ENCODE results near the gene BPIFB3. TPM values are rescaled to one million over a fixed set of nuclear protein-coding genes. Genes with fewer than 3 reads are reported as not detected.
"Not testable (repeated sequence)": the region's sequence is repeated elsewhere in the genome, so short reads cannot be mapped to it uniquely, and the experiment has no call there.

The BPIFB3 gene
- total and polyA plus RNA-seq, 2 of the 13 experiments (the other 11 are each of a cell fraction or from before 2014, with no cell fraction given), result 0.09 TPM; not detected in 1

DNA sequence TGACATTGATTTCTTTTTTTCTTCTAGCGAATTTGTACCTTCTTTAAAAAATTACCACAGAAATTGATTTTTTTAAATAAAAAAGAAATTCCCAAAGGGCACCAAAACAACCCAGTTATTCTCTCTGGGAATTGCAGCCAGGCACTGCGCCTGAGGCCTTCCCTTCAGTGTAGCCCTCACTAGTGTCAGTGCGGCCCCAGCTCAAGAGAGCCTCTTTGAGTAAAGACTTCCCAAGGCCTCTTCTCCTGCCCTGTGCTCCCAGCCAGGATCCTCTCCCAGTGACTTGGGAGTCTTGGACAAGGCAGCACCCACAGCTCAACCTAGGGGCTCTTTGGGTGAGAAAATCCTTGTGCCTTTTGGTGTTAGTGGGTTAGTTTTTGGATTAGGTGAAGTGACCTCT is 67.2 kb downstream of the BPIFB3 start:
- Histone ChIP-seq H3K36me3 (replicated peaks in 1 of 2; ENCODE audit: control insufficient read depth in 1 of 2, insufficient read depth in 2 of 2, low read length in 2 of 2) (no peaks in the 10 kb centered on the region), H3K4me2 (ENCODE audit: low read depth, low read length) (no peak overlapping the region), H3K79me2 (ENCODE audit: insufficient read depth, low read length) (no peaks in the 10 kb centered on the region), H3K9me3 (ENCODE audit: low read length) (no peaks in the 10 kb centered on the region), H3K9ac (ENCODE audit: insufficient read depth, low read depth, low read length) (no peak overlapping the region), H4K20me1 (ENCODE audit: insufficient read depth, low read length) (no peaks in the 10 kb centered on the region), H2AFZ (ENCODE audit: low read length) (no peak overlapping the region), H3K4me3 (replicated peaks in 1 of 3; ENCODE audit: insufficient read depth in 1 of 3, low read depth in 2 of 3, low read length in 3 of 3) (no peak overlapping the region), H3K27me3 (ENCODE audit: control insufficient read depth in 1 of 2, insufficient read depth in 2 of 2, low read length in 2 of 2) (peaks cover 0 to 17% of the 10 kb centered on the region in 2 experiments; a peak in 1 of 5 replicates), H3K27ac (ENCODE audit: extremely low read length, insufficient read depth, low read length) (no peak overlapping the region), H3K4me1 (ENCODE audit: insufficient read depth, low read length) (peaks cover 4% of the 10 kb centered on the region)
- FAIRE-seq (no peak), ATAC-seq (no peak), DNase-seq (ENCODE audit: low spot score) (no peak)
- in situ Hi-C loops (cut with HindIII; ENCODE audit: extremely low pct_ligation_motif_present, low pct_unique_long_range_greater_than_20kb), result no loop called here
- no TSS peak for BruUV-seq (replicated peaks)
- TF ChIP-seq SRSF1 (optimal IDR thresholded peaks at IDR 0.05; ENCODE audit: low read depth, low read length) (no peak), ETV5 (CRISPR knock-in tag; IDR thresholded peaks at IDR 0.05; ENCODE audit: borderline replicate concordance) (no peak), HNRNPLL (IDR thresholded peaks at IDR 0.05; ENCODE audit: low read depth, low read length, poor library complexity, severe bottlenecking) (no peak), ZNF652 (CRISPR knock-in tag; IDR thresholded peaks at IDR 0.05; ENCODE audit: borderline replicate concordance, low read depth) (no peak)
- 61% methylated on average over 3 of the region's 3 CpGs for WGBS (ENCODE audit: low lambda C conversion rate)
- intact Hi-C loops (cut with micrococcal nuclease; ENCODE audit: unreplicated experiment), result no loop called here
- POLR2A ChIA-PET, result no interaction called here
- CTCF ChIA-PET (ENCODE audit: low intra/inter-chr PET ratio, low total read pairs), result no interaction called here

DNA sequence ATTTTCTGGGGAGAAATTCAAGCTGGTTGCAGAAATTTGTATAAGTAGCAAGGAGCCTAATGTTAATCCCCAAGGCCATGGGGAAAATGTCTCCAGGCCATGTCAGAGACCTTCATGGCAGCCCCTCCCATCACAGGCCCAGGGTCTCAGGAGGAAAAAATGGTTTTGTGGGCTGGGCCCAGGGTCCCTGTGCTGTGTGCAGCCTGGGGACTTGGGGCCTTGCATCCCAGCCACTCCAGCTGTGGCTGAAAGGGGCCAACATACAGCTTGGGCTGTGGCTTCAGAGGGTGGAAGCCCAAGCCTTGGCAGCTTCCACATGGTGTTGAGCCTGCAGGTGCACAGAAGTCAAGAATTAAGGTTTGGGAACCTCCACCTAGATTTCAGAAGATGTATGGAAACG is 68.6 kb downstream of the BPIFB3 start:
- H4K20me1 ChIP-seq (ENCODE audit: insufficient read depth, low read length); H3K4me3 ChIP-seq (replicated peaks in 1 of 3; ENCODE audit: insufficient read depth in 1 of 3, low read depth in 2 of 3, low read length in 3 of 3); DNase-seq (ENCODE audit: low spot score); CTCF ChIA-PET (ENCODE audit: low intra/inter-chr PET ratio, low total read pairs); ATAC-seq; H3K4me2 ChIP-seq (ENCODE audit: low read depth, low read length); H3K9ac ChIP-seq (ENCODE audit: insufficient read depth, low read depth, low read length); H3K79me2 ChIP-seq (ENCODE audit: insufficient read depth, low read length); H3K27ac ChIP-seq (ENCODE audit: extremely low read length, insufficient read depth, low read length); intact Hi-C loops (cut with micrococcal nuclease; ENCODE audit: unreplicated experiment); H2AFZ ChIP-seq (ENCODE audit: low read length); H3K9me3 ChIP-seq (ENCODE audit: low read length); H3K36me3 ChIP-seq (replicated peaks in 1 of 2; ENCODE audit: control insufficient read depth in 1 of 2, insufficient read depth in 2 of 2, low read length in 2 of 2); FAIRE-seq; POLR2A ChIA-PET; in situ Hi-C loops (cut with HindIII; ENCODE audit: extremely low pct_ligation_motif_present, low pct_unique_long_range_greater_than_20kb); BruUV-seq (replicated peaks): not testable (repeated sequence)
- 0% methylated on average over 1 of the region's 1 CpG for WGBS (ENCODE audit: low lambda C conversion rate)
- Histone ChIP-seq H3K4me1 (ENCODE audit: insufficient read depth, low read length) (peaks cover 18% of the 10 kb centered on the region), H3K27me3 (ENCODE audit: control insufficient read depth in 1 of 2, insufficient read depth in 2 of 2, low read length in 2 of 2) (peaks cover 0 to 17% of the 10 kb centered on the region in 2 experiments; a peak in 1 of 5 replicates)

Other genes with a start within 250 kb of the BPIFB3 start
- gene MAPRE1, start 233.9 kb upstream of the BPIFB3 start, total RNA-seq (2016; rRNA removed; fragmentation: Illumina TruSeq; extraction: Trizol), result 190 and 342 TPM in 2 replicates
- 62.1 and 76.0 TPM in 2 replicates for gene MAPRE1, start 233.9 kb upstream of the BPIFB3 start, polyA plus RNA-seq (2011; rRNA removed)
- gene EFCAB8, start 195.0 kb upstream of the BPIFB3 start, total RNA-seq (2016; rRNA removed; fragmentation: Illumina TruSeq; extraction: Trizol), result 0.22 TPM in 1 of 2 replicates, not detected in the other
- 0.15 TPM in 1 of 2 replicates, not detected in the other for gene EFCAB8, start 195.0 kb upstream of the BPIFB3 start, polyA plus RNA-seq (2011; rRNA removed)
- gene SUN5, start 49.5 kb upstream of the BPIFB3 start, total RNA-seq (2016; rRNA removed; fragmentation: Illumina TruSeq; extraction: Trizol), result not detected in 2 replicates
- gene SUN5, start 49.5 kb upstream of the BPIFB3 start, polyA plus RNA-seq (2011; rRNA removed), result not detected in 2 replicates
- 27.4 and 54.5 TPM in 2 replicates for gene BPIFB2, start 46.2 kb upstream of the BPIFB3 start, total RNA-seq (2016; rRNA removed; fragmentation: Illumina TruSeq; extraction: Trizol)
- 902 and 1,439 TPM in 2 replicates for gene BPIFB2, start 46.2 kb upstream of the BPIFB3 start, polyA plus RNA-seq (2011; rRNA removed)
- gene BPIFB6, start 22.3 kb upstream of the BPIFB3 start, total RNA-seq (2016; rRNA removed; fragmentation: Illumina TruSeq; extraction: Trizol), result 0.13 TPM in 1 of 2 replicates, not detected in the other
- 1.7 and 3.1 TPM in 2 replicates for gene BPIFB6, start 22.3 kb upstream of the BPIFB3 start, polyA plus RNA-seq (2011; rRNA removed)
- gene BPIFB4, start 25.7 kb downstream of the BPIFB3 start, total RNA-seq (2016; rRNA removed; fragmentation: Illumina TruSeq; extraction: Trizol), result not detected in 2 replicates
- 0.09 and 0.13 TPM in 2 replicates for gene BPIFB4, start 25.7 kb downstream of the BPIFB3 start, polyA plus RNA-seq (2011; rRNA removed)
- gene BPIFA2, start 114.3 kb downstream of the BPIFB3 start, total RNA-seq (2016; rRNA removed; fragmentation: Illumina TruSeq; extraction: Trizol), result not detected in 2 replicates
- gene BPIFA2, start 114.3 kb downstream of the BPIFB3 start, polyA plus RNA-seq (2011; rRNA removed), result not detected in 2 replicates
- gene BPIFA3, start 163.4 kb downstream of the BPIFB3 start, total RNA-seq (2016; rRNA removed; fragmentation: Illumina TruSeq; extraction: Trizol), result not detected in 2 replicates
- gene BPIFA3, start 163.4 kb downstream of the BPIFB3 start, polyA plus RNA-seq (2011; rRNA removed), result not detected in 2 replicates
- gene BPIFA1, start 182.1 kb downstream of the BPIFB3 start, total RNA-seq (2016; rRNA removed; fragmentation: Illumina TruSeq; extraction: Trizol), result not detected in 2 replicates
- gene BPIFA1, start 182.1 kb downstream of the BPIFB3 start, polyA plus RNA-seq (2011; rRNA removed), result not detected in 2 replicates
- 0.18 and 0.82 TPM in 2 replicates for gene BPIFB1, start 229.3 kb downstream of the BPIFB3 start, total RNA-seq (2016; rRNA removed; fragmentation: Illumina TruSeq; extraction: Trizol)
- 4.4 and 9.2 TPM in 2 replicates for gene BPIFB1, start 229.3 kb downstream of the BPIFB3 start, polyA plus RNA-seq (2011; rRNA removed)